Activated naive CD8-positive, alpha-beta T cell treated with anti-CD3 and anti-CD28 coated beads, Interleukin-2, amount 50 U/mL, for 16 hours (primary cell): Measurements from ENCODE around the gene DDX53.

ENCODE experiments used
- DNase-seq: peaks from one replicate; pipeline ENCODE4 v3.0.0-alpha.2; 2020; ENCODE audit warnings: low read depth, low spot score

The DDX53 gene

GRCh38 chrX:23048806-23049573, 49.2 kb downstream of the DDX53 start:
- no peak for DNase-seq

GRCh38 chrX:23052324-23052723, 52.6 kb downstream of the DDX53 start:
- no peak for DNase-seq
